A549 (cell line): ENCODE measurements around the gene ESYT2.

Source experiments
- BCL3 ChIP-seq: fragments of >200 bp; sonication (Bioruptor Twin); formaldehyde crosslinking; IDR thresholded peaks from 3 replicates; pipeline ENCODE4 v1.6.1; 2016
- CEBPB ChIP-seq, 2 experiments: fragments of >200 bp in 1 of 2; sonication (Bioruptor Twin) in 1 of 2; formaldehyde crosslinking in 1 of 2; IDR thresholded peaks; 2 replicates each; pipeline ENCODE4 v1.6.1; 2012 to 2016
- CHD2 ChIP-seq: fragments of 150-350 bp; IDR thresholded peaks from 2 replicates; pipeline ENCODE4 v1.6.1; 2014; ENCODE audit warnings: low read length; ENCODE audit not compliant: partially characterized antibody
- CTCF ChIP-seq: fragments of >200 bp; sonication (Bioruptor Twin); formaldehyde crosslinking; IDR thresholded peaks from 3 replicates; pipeline ENCODE4 v1.5.1; 2016
- EP300 ChIP-seq, 2 experiments: fragments of >200 bp; sonication (Bioruptor Twin); formaldehyde crosslinking; IDR thresholded peaks; 2 replicates in 1 of 2; 3 replicates in 1 of 2; pipeline ENCODE4 v1.6.1; 2016 to 2017
- GATA3 ChIP-seq: IDR thresholded peaks from 2 replicates; pipeline ENCODE4 v1.6.1; 2012; ENCODE audit warnings: borderline replicate concordance
- HDAC2 ChIP-seq: fragments of 200-600 bp; sonication (generic); IDR thresholded peaks from 2 replicates; pipeline ENCODE4 v1.6.1; 2016
- HEYL ChIP-seq: fragments of 250-450 bp; sonication (Bioruptor Pico); IDR thresholded peaks from 2 replicates; pipeline ENCODE4 v1.8.0; 2021; ENCODE audit warnings: mild to moderate bottlenecking, moderate library complexity
- JUNB ChIP-seq: fragments of >200 bp; sonication (Bioruptor Twin); formaldehyde crosslinking; IDR thresholded peaks from 2 replicates; pipeline ENCODE4 v1.6.1; 2016
- MYC ChIP-seq: IDR thresholded peaks from 2 replicates; pipeline ENCODE4 v1.6.1; 2012; ENCODE audit warnings: mild to moderate bottlenecking, inconsistent platforms, low read length, improper control_type of control experiment, borderline replicate concordance
- POLR2A ChIP-seq: IDR thresholded peaks from 2 replicates; pipeline ENCODE4 v1.6.1; 2012; ENCODE audit warnings: mild to moderate bottlenecking, low read length
- SMC3 ChIP-seq: fragments of >200 bp; sonication (Bioruptor Twin); formaldehyde crosslinking; IDR thresholded peaks from 3 replicates; pipeline ENCODE4 v1.6.1; 2018; ENCODE audit warnings: inconsistent platforms
- ZSCAN20 ChIP-seq: fragments of 250-450 bp; sonication (Bioruptor Pico); IDR thresholded peaks from 2 replicates; pipeline ENCODE4 v1.8.0; 2022; ENCODE audit warnings: mild to moderate bottlenecking, moderate library complexity

GRCh38 chr7:158815800-158816128 is 13.5 kb downstream of the ESYT2 start:
- TF ChIP-seq MYC (no peak), CTCF (no peak), CEBPB (IDR thresholded peaks at IDR 0.05) (no peak), HDAC2 (no peak), BCL3 (no peak), EP300 (IDR thresholded peaks at IDR 0.05) (no peak), GATA3 (no peak), ZSCAN20 (CRISPR knock-in tag) (no peak), POLR2A (no peak), SMC3 (no peak), HEYL (no peak), JUNB (no peak), CHD2 (no peak)
